HepG2 (cell line): ENCODE data around the gene BUD23. TPM values are rescaled to one million over a fixed set of nuclear protein-coding genes. Genes with fewer than 3 reads are reported as not detected.
A peak's percentile ranks its signal among the peaks of the same experiment; 100 is the strongest.

ENCODE experiments used
- ARNTL ChIP-seq: sonication (generic); formaldehyde crosslinking; IDR thresholded peaks from 2 replicates; pipeline ENCODE4 v1.4.0; 2020; ENCODE audit warnings: mild to moderate bottlenecking, missing genetic modification reagents
- ESRRA ChIP-seq: sonication (generic); formaldehyde crosslinking; IDR thresholded peaks from 2 replicates; pipeline ENCODE4 v1.5.1; 2020; ENCODE audit warnings: mild to moderate bottlenecking, low read depth, missing genetic modification reagents
- HMGXB3 ChIP-seq: sonication (generic); formaldehyde crosslinking; IDR thresholded peaks from 2 replicates; pipeline ENCODE4 v1.4.0; 2020; ENCODE audit warnings: missing genetic modification reagents, borderline replicate concordance
- KLF6 ChIP-seq: IDR thresholded peaks from 2 replicates; pipeline ENCODE4 v1.8.0; 2016; ENCODE audit warnings: missing biosample characterization, missing genetic modification reagents
- RNF219 ChIP-seq: sonication (generic); formaldehyde crosslinking; IDR thresholded peaks from 2 replicates; pipeline ENCODE4 v1.5.0; 2020; ENCODE audit warnings: mild to moderate bottlenecking, missing genetic modification reagents
- SIN3A ChIP-seq: IDR thresholded peaks from 2 replicates; pipeline ENCODE4 v1.6.1; 2011; ENCODE audit warnings: low read depth, mild to moderate bottlenecking, control low read depth, low read length, borderline replicate concordance
- TP53 ChIP-seq: sonication (generic); formaldehyde crosslinking; conservative IDR thresholded peaks from 2 replicates; pipeline ENCODE4 v1.4.0; 2020; ENCODE audit warnings: missing genetic modification reagents
- ZNF407 ChIP-seq: sonication (generic); formaldehyde crosslinking; IDR thresholded peaks from one replicate; pipeline ENCODE4 v1.5.1; 2020; ENCODE audit warnings: mild to moderate bottlenecking, missing genetic modification reagents; ENCODE audit errors: not compliant biosample characterization
- ZNF460 ChIP-seq: sonication (generic); formaldehyde crosslinking; IDR thresholded peaks from 2 replicates; pipeline ENCODE4 v1.5.1; 2020; ENCODE audit warnings: missing genetic modification reagents, mild to moderate bottlenecking, borderline replicate concordance
- ZNF605 ChIP-seq: sonication (generic); formaldehyde crosslinking; IDR thresholded peaks from 2 replicates; pipeline ENCODE4 v1.8.0; 2022; ENCODE audit warnings: mild to moderate bottlenecking, missing genetic modification reagents
- ZNF607 ChIP-seq: sonication (generic); formaldehyde crosslinking; IDR thresholded peaks from 2 replicates; pipeline ENCODE4 v1.5.1; 2020; ENCODE audit warnings: missing genetic modification reagents, mild to moderate bottlenecking, borderline replicate concordance
- polyA plus RNA-seq, 8 experiments: library from polyadenylated mRNA; depleted of rRNA in 3 of 8; stranded (reverse) in 7 of 8; unstranded in 1 of 8; fragments of >200 nt; fragmentation: Illumina TruSeq in 4 of 8; extraction: Trizol in 4 of 8; gene quantifications; 2 replicates each; pipeline versions ENCODE4 v1.2.1 to v1.2.3, GENCODE V29; 2011 to 2016; ENCODE audit warnings: low read depth in 4 of 8, missing spikeins in 1 of 8, mixed read lengths in 1 of 8; ENCODE audit not compliant: insufficient read depth in 1 of 8
- total RNA-seq, 5 experiments: library from RNA; depleted of rRNA; stranded (reverse); fragments of >200 nt; fragmentation: Illumina TruSeq; extraction: Trizol; gene quantifications; 2 replicates each; pipeline ENCODE4 v1.2.3, GENCODE V29; 2016; ENCODE audit warnings: low read depth in 1 of 5

BUD23 gene
- total and polyA plus RNA-seq, 2 of the 13 experiments (the other 11 are each of a cell fraction or from before 2014, with no cell fraction given) = 47.5 to 54.5 TPM

DNA sequence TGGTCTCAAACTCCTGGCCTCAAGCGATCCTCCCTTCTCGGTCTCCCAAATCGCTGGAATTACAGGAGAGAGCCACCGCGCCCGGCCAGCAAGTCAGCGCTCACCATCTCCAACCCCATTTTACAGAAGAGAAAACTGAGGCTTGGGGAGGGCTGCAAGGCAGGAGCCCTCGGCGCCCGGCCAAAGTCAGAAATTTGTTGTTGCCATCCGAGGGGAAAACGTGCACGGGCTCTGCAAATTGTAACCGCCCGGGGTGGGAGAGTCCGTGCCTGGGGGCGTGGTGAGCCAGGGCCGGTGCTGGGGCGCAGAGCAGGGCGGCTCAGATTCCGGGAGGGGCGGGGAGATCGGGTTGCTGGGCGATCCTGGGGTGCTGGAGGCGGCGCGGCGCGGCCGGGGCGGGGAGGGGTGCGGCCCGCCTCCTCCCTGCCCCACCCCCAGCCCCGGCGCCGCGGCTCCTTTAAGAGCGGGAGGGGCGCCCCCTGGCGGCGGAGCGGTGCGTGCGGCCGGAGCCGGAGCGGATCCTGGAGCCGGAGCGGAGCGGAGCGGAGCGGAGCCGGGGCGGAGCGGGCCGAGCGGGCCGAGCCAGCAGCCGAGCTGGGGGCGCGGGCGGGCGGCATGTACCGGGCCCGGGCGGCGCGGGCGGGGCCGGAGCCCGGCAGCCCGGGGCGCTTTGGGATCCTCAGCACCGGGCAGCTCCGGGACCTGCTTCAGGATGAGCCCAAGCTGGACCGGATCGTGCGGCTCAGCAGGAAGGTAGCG, 15.9 kb upstream of the BUD23 start, which contains the start of gene VPS37D (continued):
- 0 out of 2 replicates have a peak, but pooled peaks have one; percentile 32 for TF ChIP-seq ZNF605 (CRISPR knock-in tag)
- TF ChIP-seq RNF219 (CRISPR knock-in tag) = no peak
- no peak for TF ChIP-seq TP53 (CRISPR knock-in tag)
- no peak for TF ChIP-seq ZNF607 (CRISPR knock-in tag)
- TF ChIP-seq ZNF460 = peak; percentile 21; the same call in 1 of the 2 replicates
- no peak for TF ChIP-seq ZNF407 (CRISPR knock-in tag)
- peak; percentile 57; the same call in 1 of the 2 replicates for TF ChIP-seq ARNTL (CRISPR knock-in tag)
- no peak for TF ChIP-seq ESRRA (CRISPR knock-in tag)
- no peak for TF ChIP-seq HMGXB3
- TF ChIP-seq KLF6 (CRISPR knock-in tag) = 0 out of 2 replicates have a peak, but pooled peaks have one; percentile 38
- peak; percentile 75; the same call in 1 of the 2 replicates for TF ChIP-seq SIN3A
